HEK293 (cell line): ENCODE measurements around the gene HOXD11.

Experiments
- CTCF ChIA-PET: fragments of 350-600 bp; formaldehyde crosslinking; extraction: SDS; loops from one replicate; lab custom pipeline; 2021; ENCODE audit warnings: antibody characterized with exemption; lab: Yijun Ruan, JAX
- POLR2A ChIA-PET: fragments of 300-600 bp; formaldehyde crosslinking; extraction: SDS; loops from one replicate; lab custom pipeline; 2020; ENCODE audit warnings: antibody characterized with exemption, inconsistent platforms; lab: Yijun Ruan, JAX
- H3K27ac ChIP-seq: fragments of 200-500 bp; sonication (Bioruptor generic); 2 replicates; pipeline ENCODE4 v1.5.1; 2014; ENCODE audit warnings: low read depth, low read length, control low read depth, inconsistent platforms; ENCODE audit errors: extremely low read depth
- H3K36me3 ChIP-seq, 2 experiments: fragments of 200-500 bp in 1 of 2; sonication (Bioruptor generic) in 1 of 2; 1 replicate in 1 of 2; 2 replicates in 1 of 2; pipeline ENCODE4 v1.5.1; 2014 to 2017; ENCODE audit warnings: inconsistent platforms in 2 of 2, low read length in 2 of 2; ENCODE audit not compliant: control insufficient read depth in 2 of 2, insufficient read depth in 1 of 2
- H3K4me1 ChIP-seq: fragments of 200-500 bp; sonication (Bioruptor generic); 2 replicates; pipeline ENCODE4 v1.5.1; 2014; ENCODE audit warnings: mild to moderate bottlenecking, low read length, inconsistent platforms; ENCODE audit not compliant: control insufficient read depth, insufficient read depth
- H3K4me3 ChIP-seq: 2 replicates; pipeline ENCODE4 v1.5.1; 2011; ENCODE audit warnings: low read depth, mild to moderate bottlenecking, control low read depth, low read length, moderate library complexity
- H3K9me3 ChIP-seq: fragments of 200-500 bp; sonication (Bioruptor generic); 2 replicates; pipeline ENCODE4 v1.5.1; 2014; ENCODE audit warnings: low read depth, low read length, inconsistent platforms; ENCODE audit not compliant: control insufficient read depth, insufficient read depth
- BCL11B ChIP-seq: fragments of 450-650 bp; formaldehyde crosslinking; IDR thresholded peaks from 2 replicates; pipeline ENCODE4 v1.5.1; 2016; ENCODE audit warnings: low read depth, missing biosample characterization, missing genetic modification characterization
- BCL6B ChIP-seq: fragments of 450-650 bp; formaldehyde crosslinking; IDR thresholded peaks from 2 replicates; pipeline ENCODE4 v1.5.1; 2017; ENCODE audit warnings: missing biosample characterization, missing genetic modification characterization
- ZBTB10 ChIP-seq: fragments of 450-650 bp; formaldehyde crosslinking; IDR thresholded peaks from 2 replicates; pipeline ENCODE4 v1.5.1; 2016; ENCODE audit warnings: missing biosample characterization, missing genetic modification characterization
- ZNF114 ChIP-seq: fragments of 450-650 bp; formaldehyde crosslinking; IDR thresholded peaks from 2 replicates; pipeline ENCODE4 v1.5.0; 2017; ENCODE audit warnings: missing biosample characterization, missing genetic modification characterization
- ZNF157 ChIP-seq: fragments of 450-650 bp; formaldehyde crosslinking; IDR thresholded peaks from 2 replicates; pipeline ENCODE4 v1.5.1; 2016; ENCODE audit warnings: missing biosample characterization, missing genetic modification characterization
- ZNF19 ChIP-seq: fragments of 450-650 bp; formaldehyde crosslinking; IDR thresholded peaks from 2 replicates; pipeline ENCODE4; 2016; ENCODE audit warnings: missing biosample characterization, missing genetic modification characterization, low read depth
- ZNF2 ChIP-seq: fragments of 450-650 bp; formaldehyde crosslinking; IDR thresholded peaks from 2 replicates; pipeline ENCODE4 v1.5.1; 2016; ENCODE audit warnings: missing biosample characterization, missing genetic modification characterization
- ZNF518A ChIP-seq: fragments of 450-650 bp; formaldehyde crosslinking; conservative IDR thresholded peaks from 2 replicates; pipeline ENCODE4 v1.5.1; 2016; ENCODE audit warnings: low read depth, missing biosample characterization, missing genetic modification characterization
- ZNF529 ChIP-seq: fragments of 450-650 bp; formaldehyde crosslinking; IDR thresholded peaks from 2 replicates; pipeline ENCODE4 v1.5.1; 2017; ENCODE audit warnings: missing genetic modification characterization, missing biosample characterization; ENCODE audit not compliant: insufficient replicate concordance
- ZNF560 ChIP-seq: fragments of 450-650 bp; formaldehyde crosslinking; IDR thresholded peaks from 2 replicates; pipeline ENCODE4 v1.5.1; 2017; ENCODE audit warnings: missing biosample characterization, missing genetic modification characterization, borderline replicate concordance
- ZNF571 ChIP-seq: fragments of 450-650 bp; formaldehyde crosslinking; IDR thresholded peaks from 2 replicates; pipeline ENCODE4 v1.5.0; 2017; ENCODE audit warnings: missing biosample characterization, missing genetic modification characterization
- ZNF596 ChIP-seq: fragments of 450-650 bp; IDR thresholded peaks from 2 replicates; pipeline ENCODE4 v1.5.0; 2018; ENCODE audit warnings: missing biosample characterization, mild to moderate bottlenecking, missing genetic modification characterization, moderate library complexity
- ZNF747 ChIP-seq: fragments of 450-650 bp; formaldehyde crosslinking; IDR thresholded peaks from 2 replicates; pipeline ENCODE4 v1.5.1; 2016; ENCODE audit warnings: missing biosample characterization, missing genetic modification characterization
- ZNF785 ChIP-seq: fragments of 450-650 bp; formaldehyde crosslinking; IDR thresholded peaks from 2 replicates; pipeline ENCODE4 v1.5.1; 2016; ENCODE audit warnings: missing biosample characterization, missing genetic modification characterization

HOXD11 gene

GRCh38 chr2:176149939-176150583 is 43.0 kb downstream of the HOXD11 start:
- H3K27ac ChIP-seq = no peak overlapping the region
- peaks cover 0 to 45% of the 10 kb centered on the region in 2 experiments; a peak in 1 of 3 replicates for H3K36me3 ChIP-seq
- ChIA-PET POLR2A (no interaction called here), CTCF (interaction anchor here (2.4 to 3.2 kb wide), 2 partner anchors 9 to 305 kb away, joined by 10 to 16 read pairs; no protein-coding TSS in a partner anchor)
- H3K9me3 ChIP-seq = no peaks in the 10 kb centered on the region
- H3K4me1 ChIP-seq = peaks cover 23% of the 10 kb centered on the region
- TF ChIP-seq ZNF747 (tag by site-specific recombination) = no peak
- TF ChIP-seq ZNF596 (tag by site-specific recombination) = peak; percentile 74; the same call in 1 of the 2 replicates
- TF ChIP-seq, all 188 proteins: peak for 1
- H3K4me3 ChIP-seq = no peak overlapping the region

GRCh38 chr2:176150584-176151441 is 43.7 kb downstream of the HOXD11 start:
- Histone ChIP-seq H3K4me3 (no peak overlapping the region), H3K9me3 (no peaks in the 10 kb centered on the region), H3K36me3 (peaks cover 0 to 46% of the 10 kb centered on the region in 2 experiments; a peak in 1 of 3 replicates), H3K27ac (no peak overlapping the region; the same call in 1 of the 2 replicates), H3K4me1 (peaks cover 20% of the 10 kb centered on the region)
- TF ChIP-seq ZBTB10 (tag by site-specific recombination) (no peak), ZNF596 (tag by site-specific recombination) (no peak; the same call in 1 of the 2 replicates), ZNF157 (tag by site-specific recombination) (no peak), ZNF785 (tag by site-specific recombination) (no peak)
- CTCF ChIA-PET = interaction anchor here (0.7 to 3.2 kb wide), 4 partner anchors 10 to 979 kb away, joined by 3 to 16 read pairs (median 6); no protein-coding TSS in a partner anchor
- POLR2A ChIA-PET = interaction anchor here (0.9 to 1.8 kb wide), 3 partner anchors 10 to 15 kb away, joined by 3 to 5 read pairs (median 4); no protein-coding TSS in a partner anchor

- Histone ChIP-seq H3K9me3 (no peaks in the 10 kb centered on the region), H3K27ac (peak within 1 kb of the TSS; percentile 95), H3K4me3 (peak within 1 kb of the TSS; percentile 66), H3K36me3 (peaks cover 0 to 46% of the 10 kb centered on the region in 2 experiments; a peak in 1 of 3 replicates), H3K4me1 (peaks cover 20% of the 10 kb centered on the region)
- CTCF ChIA-PET = interaction anchor here (0.7 to 3.2 kb wide), 8 partner anchors 11 to 978 kb away, joined by 3 to 17 read pairs (median 4); no protein-coding TSS in a partner anchor
- POLR2A ChIA-PET = interaction anchor here (0.9 to 1.8 kb wide), 3 partner anchors 9 to 15 kb away, joined by 3 to 5 read pairs (median 4); no protein-coding TSS in a partner anchor
- TF ChIP-seq ZNF19 (tag by site-specific recombination) = no peak
- TF ChIP-seq ZNF571 (tag by site-specific recombination) = no peak
- no peak for TF ChIP-seq ZNF114 (tag by site-specific recombination)
- TF ChIP-seq ZNF529 (tag by site-specific recombination) = no peak
- TF ChIP-seq BCL6B (tag by site-specific recombination) = no peak
- TF ChIP-seq BCL11B (tag by site-specific recombination) = no peak
- TF ChIP-seq ZNF518A (tag by site-specific recombination) = no peak
- TF ChIP-seq ZNF560 (tag by site-specific recombination) = no peak
- TF ChIP-seq ZNF2 (tag by site-specific recombination) = no peak
Observed at GRCh38 chr2:176151442-176152287, 44.6 kb downstream of the HOXD11 start, which contains the start of gene HOXD4. Gene HOXD4 (plus strand): TSS chr2:176151550. CDS start chr2:176151634, 84 bp downstream.
